Trophoblast cell (in vitro differentiated cells and primary cell): ENCODE data around the gene FBLN5.
"Not testable (repeated sequence)": the region's sequence is repeated elsewhere in the genome, so short reads cannot be mapped to it uniquely, and the experiment has no call there.

Source experiments
- DNase-seq, 2 donors: peaks; one replicate each; pipeline ENCODE4 v3.0.0-alpha.2; 2016
- H2AFZ ChIP-seq: 2 replicates; pipeline ENCODE4 v1.6.1; 2013; ENCODE audit warnings: low read length, moderate library complexity, mild to moderate bottlenecking; ENCODE audit not compliant: insufficient read depth, poor library complexity
- H2AK5ac ChIP-seq: 2 replicates; pipeline ENCODE4 v1.6.1; 2013; ENCODE audit warnings: mild to moderate bottlenecking, low read length
- H2BK120ac ChIP-seq: 2 replicates; pipeline ENCODE4 v1.6.1; 2013; ENCODE audit warnings: low read length, mild to moderate bottlenecking, moderate library complexity; ENCODE audit not compliant: insufficient read depth, poor library complexity
- H2BK12ac ChIP-seq: 2 replicates; pipeline ENCODE4 v1.6.1; 2013; ENCODE audit warnings: mild to moderate bottlenecking, low read length, moderate library complexity
- H2BK5ac ChIP-seq: 2 replicates; pipeline ENCODE4 v1.6.1; 2013; ENCODE audit warnings: low read length, low read depth, moderate library complexity, mild to moderate bottlenecking; ENCODE audit not compliant: poor library complexity
- H3K14ac ChIP-seq: 2 replicates; pipeline ENCODE4 v1.6.1; 2013; ENCODE audit warnings: mild to moderate bottlenecking, low read length
- H3K18ac ChIP-seq: 2 replicates; pipeline ENCODE4 v1.6.1; 2013; ENCODE audit warnings: mild to moderate bottlenecking, low read length
- H3K23ac ChIP-seq: 2 replicates; pipeline ENCODE4 v1.6.1; 2013; ENCODE audit warnings: low read length
- H3K27ac ChIP-seq: 2 replicates; pipeline ENCODE4 v1.5.1; 2013; ENCODE audit warnings: low read depth, mild to moderate bottlenecking, inconsistent platforms, low read length, moderate library complexity
- H3K27me3 ChIP-seq: 2 replicates; pipeline ENCODE4 v1.6.1; 2013; ENCODE audit warnings: inconsistent platforms, mild to moderate bottlenecking, low read length, moderate library complexity; ENCODE audit not compliant: insufficient read depth
- H3K36me3 ChIP-seq, 2 experiments: 1 replicate in 1 of 2; 2 replicates in 1 of 2; pipeline ENCODE4 v1.6.1; 2013; ENCODE audit warnings: low read length in 2 of 2, mild to moderate bottlenecking in 2 of 2, moderate library complexity in 1 of 2; ENCODE audit not compliant: insufficient read depth in 2 of 2, control insufficient read depth in 1 of 2
- H3K4ac ChIP-seq: 2 replicates; pipeline ENCODE4 v1.6.1; 2013; ENCODE audit warnings: low read depth, mild to moderate bottlenecking, low read length, moderate library complexity
- H3K4me1 ChIP-seq, 2 experiments: 1 replicate in 1 of 2; 2 replicates in 1 of 2; pipeline ENCODE4 v1.6.1; 2013; ENCODE audit warnings: low read length in 2 of 2, mild to moderate bottlenecking in 2 of 2, moderate library complexity in 1 of 2; ENCODE audit not compliant: insufficient read depth in 2 of 2, control insufficient read depth in 1 of 2
- H3K4me2 ChIP-seq: 2 replicates; pipeline ENCODE4 v1.6.1; 2013; ENCODE audit warnings: inconsistent platforms, mild to moderate bottlenecking, low read length, moderate library complexity
- H3K4me3 ChIP-seq: 2 replicates; pipeline ENCODE4 v1.5.1; 2013; ENCODE audit warnings: mild to moderate bottlenecking, low read depth, low read length, inconsistent platforms
- H3K79me1 ChIP-seq: one replicate; pipeline ENCODE4 v1.6.1; 2013; ENCODE audit warnings: low read length
- H3K79me2 ChIP-seq: 2 replicates; pipeline ENCODE4 v1.6.1; 2013; ENCODE audit warnings: low read length, mild to moderate bottlenecking; ENCODE audit not compliant: control insufficient read depth, insufficient read depth, poor library complexity
- H3K9ac ChIP-seq: 2 replicates; pipeline ENCODE4 v1.6.1; 2013; ENCODE audit warnings: mild to moderate bottlenecking, low read length
- H3K9me3 ChIP-seq: 2 replicates; pipeline ENCODE4 v1.6.1; 2013; ENCODE audit warnings: low read depth, mild to moderate bottlenecking, control low read depth, inconsistent platforms, low read length; ENCODE audit not compliant: insufficient read depth
- H4K12ac ChIP-seq: 2 replicates; pipeline ENCODE4 v1.6.1; 2013; ENCODE audit warnings: low read depth, mild to moderate bottlenecking, low read length, moderate library complexity
- H4K8ac ChIP-seq: 2 replicates; pipeline ENCODE4 v1.6.1; 2013; ENCODE audit warnings: low read depth, mild to moderate bottlenecking, low read length, moderate library complexity
- H4K91ac ChIP-seq: one replicate; pipeline ENCODE4 v1.6.1; 2013; ENCODE audit warnings: low read depth, mild to moderate bottlenecking, low read length, moderate library complexity
- WGBS: extraction: QIAGEN DNeasy Blood & Tissue Kit; methylation state at CpG from one replicate; pipeline ENCODE4 v1.1.7; 2013; ENCODE audit warnings: missing lambda C conversion rate; ENCODE audit not compliant: insufficient read length, insufficient coverage; ENCODE audit errors: extremely low coverage; 5-methylcytosine and 5-hydroxymethylcytosine counted together

The FBLN5 gene

GRCh38 chr14:91899806-91900205 lies 47.7 kb downstream of the FBLN5 start:
- Histone ChIP-seq H2BK12ac (no peak overlapping the region), H3K18ac (no peak overlapping the region), H2BK5ac (no peak overlapping the region), H3K27ac (no peak overlapping the region), H3K4me1 (no peaks in the 10 kb centered on the region), H3K4me3 (no peak overlapping the region), H4K91ac (no peak overlapping the region), H3K4ac (no peak overlapping the region), H3K14ac (no peak overlapping the region), H4K8ac (no peak overlapping the region), H3K36me3 (no peaks in the 10 kb centered on the region), H3K79me2 (no peaks in the 10 kb centered on the region), H2AK5ac (no peak overlapping the region), H4K12ac (no peak overlapping the region), H3K79me1 (no peaks in the 10 kb centered on the region), H3K27me3 (no peaks in the 10 kb centered on the region), H3K9ac (no peak overlapping the region), H3K9me3 (no peaks in the 10 kb centered on the region), H2BK120ac (no peak overlapping the region), H3K4me2 (no peak overlapping the region), H3K23ac (no peak overlapping the region), H2AFZ (no peak overlapping the region)
- DNase-seq = no peak
- no CpG with 5 or more reads among the region's 4 CpGs for WGBS

DNA sequence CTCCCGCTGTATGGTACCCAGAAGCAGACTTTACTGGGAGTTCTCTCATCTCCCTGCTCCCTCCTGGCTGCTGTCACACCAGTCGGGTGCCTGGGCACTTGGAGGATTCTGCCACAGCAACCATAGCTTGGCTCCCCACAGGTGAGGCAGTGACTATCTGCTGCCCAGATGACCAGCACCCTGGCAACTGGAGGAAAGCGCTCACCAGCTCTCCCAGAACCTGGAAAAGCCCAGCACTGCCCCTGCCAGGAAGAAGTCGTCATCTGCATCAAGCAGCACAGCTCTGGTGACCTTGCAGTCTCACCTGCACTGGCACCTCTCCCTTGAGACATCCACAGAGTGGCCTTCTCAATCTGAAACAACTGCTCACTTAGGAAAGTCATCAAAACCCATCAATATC lies 48.3 kb downstream of the FBLN5 start:
- Histone ChIP-seq H3K9ac (no peak overlapping the region), H2BK5ac (no peak overlapping the region), H3K14ac (no peak overlapping the region), H3K79me1 (no peaks in the 10 kb centered on the region), H2BK120ac (no peak overlapping the region), H3K18ac (no peak overlapping the region), H3K4me2 (no peak overlapping the region), H3K79me2 (no peaks in the 10 kb centered on the region), H3K4me3 (no peak overlapping the region), H3K9me3 (no peaks in the 10 kb centered on the region), H2AK5ac (no peak overlapping the region), H2AFZ (no peak overlapping the region), H3K36me3 (no peaks in the 10 kb centered on the region), H3K27ac (no peak overlapping the region), H4K8ac (no peak overlapping the region), H4K91ac (no peak overlapping the region), H3K4me1 (no peaks in the 10 kb centered on the region), H3K27me3 (no peaks in the 10 kb centered on the region), H3K23ac (no peak overlapping the region), H4K12ac (no peak overlapping the region), H2BK12ac (no peak overlapping the region), H3K4ac (no peak overlapping the region)
- no CpG with 5 or more reads among the region's 4 CpGs for WGBS
- DNase-seq = no peak

GRCh38 chr14:91898372-91898771 lies 49.1 kb downstream of the FBLN5 start:
- no peaks in the 10 kb centered on the region for H3K79me2 ChIP-seq
- no peak overlapping the region for H2AK5ac ChIP-seq
- H3K4me2 ChIP-seq = no peak overlapping the region
- H4K8ac ChIP-seq = no peak overlapping the region
- no peak overlapping the region for H3K4ac ChIP-seq
- H4K12ac ChIP-seq = no peak overlapping the region
- H2AFZ ChIP-seq = no peak overlapping the region
- H3K9ac ChIP-seq = no peak overlapping the region
- H3K79me1 ChIP-seq = no peaks in the 10 kb centered on the region
- no peak for DNase-seq
- no peak overlapping the region for H3K4me3 ChIP-seq
- H3K4me1 ChIP-seq = no peaks in the 10 kb centered on the region
- no peak overlapping the region for H3K23ac ChIP-seq
- no peak overlapping the region for H3K14ac ChIP-seq
- no peaks in the 10 kb centered on the region for H3K27me3 ChIP-seq
- no peak overlapping the region for H2BK12ac ChIP-seq
- WGBS = no CpG with 5 or more reads among the region's 5 CpGs
- no peaks in the 10 kb centered on the region for H3K9me3 ChIP-seq
- H2BK120ac ChIP-seq = no peak overlapping the region
- no peak overlapping the region for H4K91ac ChIP-seq
- no peak overlapping the region for H3K18ac ChIP-seq
- no peaks in the 10 kb centered on the region for H3K36me3 ChIP-seq
- H3K27ac ChIP-seq = no peak overlapping the region
- no peak overlapping the region for H2BK5ac ChIP-seq

- not testable (repeated sequence) for H4K8ac ChIP-seq, H3K27ac ChIP-seq, H3K14ac ChIP-seq, H2BK120ac ChIP-seq, H3K36me3 ChIP-seq, H2AFZ ChIP-seq, H3K23ac ChIP-seq, H4K91ac ChIP-seq, H3K27me3 ChIP-seq, H4K12ac ChIP-seq, H3K79me2 ChIP-seq, H3K4me2 ChIP-seq, H3K79me1 ChIP-seq, H3K9me3 ChIP-seq, H3K9ac ChIP-seq, H2BK12ac ChIP-seq, H3K4me3 ChIP-seq, H3K4me1 ChIP-seq, H3K4ac ChIP-seq, H2BK5ac ChIP-seq, H2AK5ac ChIP-seq, H3K18ac ChIP-seq, DNase-seq
- WGBS = no CpG with 5 or more reads among the region's 5 CpGs
Observed at GRCh38 chr14:91897716-91898115, 49.8 kb downstream of the FBLN5 start.
